Measurements from ENCODE around the gene CLDN5.

CLDN5 gene

DNA sequence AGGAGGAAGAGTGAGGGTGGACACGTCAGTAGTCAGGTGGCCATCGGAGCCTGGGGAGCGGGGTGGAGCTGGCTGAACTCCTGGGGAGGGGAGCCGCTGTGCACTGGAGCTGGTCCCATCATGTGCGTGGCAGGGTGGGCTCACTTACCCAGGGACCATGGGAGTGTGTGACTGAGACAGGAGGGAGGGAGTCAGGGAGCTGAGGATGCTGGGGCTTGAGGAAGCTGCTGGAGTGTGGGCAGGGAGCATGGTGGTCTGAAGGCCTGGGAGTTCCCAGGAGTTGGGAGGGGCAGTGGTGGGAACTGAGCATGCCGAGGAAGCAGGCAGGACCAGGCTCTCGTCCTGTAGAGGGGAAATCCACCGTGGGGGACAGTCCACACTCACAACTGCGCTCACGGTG, 18.0 kb downstream of the CLDN5 start:
- TF ChIP-seq, protein P1, sequence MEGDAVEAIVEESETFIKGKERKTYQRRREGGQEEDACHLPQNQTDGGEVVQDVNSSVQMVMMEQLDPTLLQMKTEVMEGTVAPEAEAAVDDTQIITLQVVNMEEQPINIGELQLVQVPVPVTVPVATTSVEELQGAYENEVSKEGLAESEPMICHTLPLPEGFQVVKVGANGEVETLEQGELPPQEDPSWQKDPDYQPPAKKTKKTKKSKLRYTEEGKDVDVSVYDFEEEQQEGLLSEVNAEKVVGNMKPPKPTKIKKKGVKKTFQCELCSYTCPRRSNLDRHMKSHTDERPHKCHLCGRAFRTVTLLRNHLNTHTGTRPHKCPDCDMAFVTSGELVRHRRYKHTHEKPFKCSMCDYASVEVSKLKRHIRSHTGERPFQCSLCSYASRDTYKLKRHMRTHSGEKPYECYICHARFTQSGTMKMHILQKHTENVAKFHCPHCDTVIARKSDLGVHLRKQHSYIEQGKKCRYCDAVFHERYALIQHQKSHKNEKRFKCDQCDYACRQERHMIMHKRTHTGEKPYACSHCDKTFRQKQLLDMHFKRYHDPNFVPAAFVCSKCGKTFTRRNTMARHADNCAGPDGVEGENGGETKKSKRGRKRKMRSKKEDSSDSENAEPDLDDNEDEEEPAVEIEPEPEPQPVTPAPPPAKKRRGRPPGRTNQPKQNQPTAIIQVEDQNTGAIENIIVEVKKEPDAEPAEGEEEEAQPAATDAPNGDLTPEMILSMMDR (IDR thresholded peaks at IDR 0.05) = no peak

DNA sequence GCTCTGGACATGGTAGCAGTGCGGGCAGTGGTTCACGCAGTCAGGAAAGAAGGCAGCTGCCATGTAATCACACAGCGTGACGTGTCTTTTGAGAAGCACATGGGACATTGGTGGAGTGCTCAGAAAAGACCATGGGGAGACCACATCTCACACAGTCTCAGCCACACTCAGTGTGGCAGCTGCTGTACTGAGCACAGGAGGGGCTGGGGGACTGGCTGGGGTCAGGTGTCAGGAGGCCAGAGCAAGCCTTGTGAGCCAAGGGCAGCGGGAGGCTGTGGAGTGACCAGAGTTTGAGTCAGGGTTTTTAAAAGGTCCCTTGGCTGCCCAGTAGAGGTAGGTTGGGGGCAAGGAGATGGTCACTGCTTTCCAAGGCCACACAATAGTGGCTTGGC, 18.5 kb downstream of the CLDN5 start:
- TF ChIP-seq, protein P1 (IDR thresholded peaks at IDR 0.05) = no peak

DNA sequence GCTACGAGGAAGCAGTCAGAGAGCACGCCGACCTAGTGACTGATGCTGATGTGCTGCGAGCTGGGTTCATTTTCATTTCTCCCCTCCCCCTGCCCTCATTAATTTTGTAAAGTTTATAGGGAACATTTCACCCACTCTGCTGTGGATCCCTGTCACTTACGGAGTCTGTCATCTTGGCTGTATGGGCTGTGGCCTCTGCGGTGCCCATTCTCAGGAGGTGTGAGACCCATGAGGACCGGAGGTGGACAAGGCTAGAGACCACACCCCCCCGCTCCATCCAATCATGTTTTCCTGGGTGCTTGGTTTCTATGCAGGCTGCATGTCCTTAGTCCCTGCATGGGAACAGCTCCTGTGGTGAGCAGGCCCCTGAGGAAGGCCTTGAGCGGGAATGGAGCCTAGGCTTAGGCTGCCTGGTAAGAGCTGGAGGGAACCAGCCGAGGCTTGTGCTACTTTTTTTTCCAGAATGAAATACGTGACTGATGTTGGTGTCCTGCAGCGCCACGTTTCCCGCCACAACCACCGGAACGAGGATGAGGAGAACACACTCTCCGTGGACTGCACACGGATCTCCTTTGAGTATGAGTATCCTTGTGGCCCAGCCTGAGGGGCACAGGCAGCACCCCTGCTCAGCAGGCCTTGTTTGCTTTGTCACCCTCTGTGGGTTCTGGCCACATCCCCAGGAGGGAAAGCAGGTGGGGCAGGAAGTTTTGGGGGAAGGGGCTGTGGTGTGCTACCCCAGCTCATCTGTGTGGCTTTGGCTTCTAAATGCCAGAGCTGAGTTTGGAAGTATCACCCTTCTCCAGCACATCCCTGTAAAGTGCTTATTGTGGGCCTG, 19.1 kb downstream of the CLDN5 start:
- TF ChIP-seq, protein P1 (IDR thresholded peaks at IDR 0.05) = no peak

DNA sequence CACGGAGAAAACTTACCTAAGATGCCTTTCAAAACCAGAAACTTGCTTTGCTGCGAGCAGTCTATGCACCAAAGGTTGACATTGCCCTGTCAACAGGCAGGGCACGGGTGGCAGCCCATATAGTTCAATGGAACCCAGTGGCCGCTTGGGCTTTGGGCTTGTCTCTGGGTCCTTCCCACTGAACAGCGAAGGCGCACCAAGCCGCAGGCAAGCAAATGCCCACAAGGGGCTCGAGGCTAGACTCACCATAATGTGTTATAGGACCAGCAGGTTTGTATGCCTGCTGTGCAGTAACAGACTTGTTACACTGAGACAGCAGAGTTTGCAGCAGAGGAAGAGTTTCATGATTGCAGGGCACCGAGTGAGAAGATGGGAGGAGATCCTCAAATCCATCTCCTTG, 20.3 kb downstream of the CLDN5 start:
- TF ChIP-seq, protein P1 (IDR thresholded peaks at IDR 0.05) = no peak

DNA sequence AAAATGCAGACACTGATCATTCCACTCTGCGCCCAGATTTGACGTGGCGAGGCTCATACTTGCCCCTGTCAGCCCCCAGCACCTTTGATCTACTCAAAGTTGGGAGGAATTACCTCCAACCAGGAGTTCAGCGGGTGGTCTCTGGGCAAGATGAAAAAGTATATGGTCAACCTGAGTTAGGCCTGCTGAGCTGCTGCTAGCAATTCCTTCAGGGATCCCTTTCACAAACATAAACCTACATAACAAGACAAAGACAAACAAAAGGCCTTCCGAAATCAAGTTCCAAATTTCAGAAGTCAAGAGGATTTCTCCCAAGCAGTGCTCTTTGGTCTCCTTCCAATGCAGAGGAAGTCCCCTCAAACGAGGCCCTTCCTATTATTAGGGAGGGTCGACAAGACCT, 20.8 kb downstream of the CLDN5 start:
- TF ChIP-seq, protein P1 (IDR thresholded peaks at IDR 0.05) = no peak

DNA sequence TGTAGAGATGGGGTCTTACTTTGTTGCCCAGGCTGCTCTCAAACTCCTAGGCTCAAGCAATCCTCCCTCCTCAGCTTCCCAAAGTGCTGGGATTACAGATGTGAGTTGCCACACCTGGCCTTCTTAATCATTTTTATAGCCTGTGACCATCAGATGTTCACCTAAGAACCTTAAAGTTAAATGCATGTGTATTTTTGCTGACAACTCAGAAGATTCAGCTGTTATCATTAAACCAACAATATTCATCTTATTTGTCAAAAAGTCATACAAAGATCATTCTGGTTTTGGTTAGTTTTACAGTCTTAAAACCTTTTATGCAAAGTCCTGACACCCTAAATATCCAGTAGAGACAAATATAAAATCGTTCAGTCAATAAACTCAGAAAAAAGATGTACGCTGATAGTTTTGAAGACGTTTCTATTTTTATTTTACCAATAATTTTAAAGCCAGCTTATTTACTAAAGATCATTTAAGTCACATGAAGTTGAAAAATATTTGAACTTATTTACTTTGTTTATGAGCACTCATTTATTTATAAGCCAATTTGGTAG, 22.2 kb downstream of the CLDN5 start:
- TF ChIP-seq, protein P1 (IDR thresholded peaks at IDR 0.05) = no peak

DNA sequence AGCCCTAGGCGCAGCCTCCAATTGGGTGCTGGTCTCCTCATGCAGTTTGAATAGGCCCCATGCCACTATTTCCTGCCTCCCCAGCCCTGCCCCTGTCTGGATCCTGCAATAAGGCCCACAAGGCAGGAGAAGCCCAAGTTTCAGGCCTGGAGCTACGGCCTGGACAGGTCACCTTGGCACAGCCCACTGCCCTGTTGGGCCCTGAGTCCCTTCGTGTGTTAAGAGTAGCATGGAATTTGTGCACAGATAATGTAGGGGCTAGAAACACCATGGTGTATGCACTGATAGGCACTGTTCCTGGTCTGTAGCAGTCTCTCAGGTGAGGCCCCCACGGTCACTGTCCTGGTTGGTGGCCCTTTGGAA, 24.3 kb downstream of the CLDN5 start:
- TF ChIP-seq, protein P1 (IDR thresholded peaks at IDR 0.05) = no peak

Measured in LNCAP (cell line).